GM19025 (cell line): ENCODE data around the gene HNF4A.

ENCODE experiments used
- ATAC-seq: cut with Tn5 transposase; IDR thresholded peaks from one replicate; pipeline ENCODE4 v1.9.1; 2021; ENCODE audit warnings: mild to moderate bottlenecking, low read depth, moderate library complexity; ENCODE audit not compliant: unreplicated experiment

The HNF4A gene

DNA sequence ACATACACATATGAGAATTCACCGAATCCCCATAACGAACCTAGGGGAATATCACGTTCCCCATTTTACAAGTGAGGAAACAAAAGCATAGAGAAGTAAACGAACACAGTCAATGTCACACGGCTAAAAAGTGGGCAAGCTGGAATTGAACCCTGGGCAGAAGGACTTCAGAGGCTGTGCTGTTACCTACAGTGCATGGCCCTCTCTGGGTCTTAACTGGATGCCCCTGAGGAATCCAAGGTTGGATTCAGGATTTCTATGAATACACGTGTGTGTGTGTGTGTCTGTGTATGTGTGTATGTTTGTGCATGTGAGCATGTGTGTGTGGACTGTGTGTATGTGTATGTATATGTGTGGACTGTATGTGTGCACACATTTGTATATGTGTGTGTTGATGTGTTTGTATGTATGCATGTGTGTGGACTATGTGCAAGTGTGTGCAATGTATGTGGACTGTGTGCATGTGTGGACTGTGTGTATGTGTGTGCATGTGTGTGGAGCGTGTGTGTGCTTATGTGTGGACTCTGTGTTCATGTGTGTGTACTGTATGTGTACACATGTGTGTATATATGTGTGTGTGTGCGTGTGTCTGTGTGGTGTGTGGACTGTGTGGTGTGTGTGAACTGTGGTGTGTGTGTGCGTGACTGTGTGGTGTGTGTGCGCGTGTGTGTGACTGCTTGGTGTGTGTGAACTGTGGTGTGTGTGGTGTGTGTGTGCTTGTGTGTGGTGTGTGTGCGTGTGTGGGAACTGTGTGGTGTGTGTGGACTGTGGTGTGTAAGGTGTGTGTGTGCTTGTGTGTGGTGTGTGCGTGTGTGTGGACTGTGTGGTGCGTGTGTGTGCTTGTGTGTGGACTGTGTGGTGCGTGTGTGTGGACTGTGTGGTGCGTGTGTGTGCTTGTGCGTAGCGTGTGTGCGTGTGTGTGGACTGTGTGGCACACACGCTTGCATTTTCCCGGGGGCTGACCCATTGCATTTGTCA is 49.0 kb downstream of the HNF4A start:
- no peak for ATAC-seq

DNA sequence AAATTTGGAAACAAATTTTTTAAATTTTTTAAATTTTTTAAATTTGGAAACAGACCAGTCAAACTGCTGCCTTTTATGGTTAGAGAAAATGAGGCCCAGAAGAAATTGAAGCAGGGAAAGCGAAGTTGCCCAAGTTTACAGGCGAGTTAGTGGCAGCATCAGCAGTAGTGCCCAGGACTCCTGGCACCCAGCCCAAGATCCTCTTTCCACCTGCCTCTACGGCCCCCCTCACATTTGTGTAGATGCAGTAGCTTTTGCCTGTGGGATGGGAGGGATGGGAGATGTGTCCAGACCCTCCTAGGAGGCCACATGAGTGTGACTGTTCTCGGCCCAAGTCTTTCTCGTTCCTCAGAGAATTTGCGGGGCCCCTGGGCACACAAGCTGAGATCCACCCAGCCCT is 49.8 kb downstream of the HNF4A start:
- ATAC-seq, result no peak

DNA sequence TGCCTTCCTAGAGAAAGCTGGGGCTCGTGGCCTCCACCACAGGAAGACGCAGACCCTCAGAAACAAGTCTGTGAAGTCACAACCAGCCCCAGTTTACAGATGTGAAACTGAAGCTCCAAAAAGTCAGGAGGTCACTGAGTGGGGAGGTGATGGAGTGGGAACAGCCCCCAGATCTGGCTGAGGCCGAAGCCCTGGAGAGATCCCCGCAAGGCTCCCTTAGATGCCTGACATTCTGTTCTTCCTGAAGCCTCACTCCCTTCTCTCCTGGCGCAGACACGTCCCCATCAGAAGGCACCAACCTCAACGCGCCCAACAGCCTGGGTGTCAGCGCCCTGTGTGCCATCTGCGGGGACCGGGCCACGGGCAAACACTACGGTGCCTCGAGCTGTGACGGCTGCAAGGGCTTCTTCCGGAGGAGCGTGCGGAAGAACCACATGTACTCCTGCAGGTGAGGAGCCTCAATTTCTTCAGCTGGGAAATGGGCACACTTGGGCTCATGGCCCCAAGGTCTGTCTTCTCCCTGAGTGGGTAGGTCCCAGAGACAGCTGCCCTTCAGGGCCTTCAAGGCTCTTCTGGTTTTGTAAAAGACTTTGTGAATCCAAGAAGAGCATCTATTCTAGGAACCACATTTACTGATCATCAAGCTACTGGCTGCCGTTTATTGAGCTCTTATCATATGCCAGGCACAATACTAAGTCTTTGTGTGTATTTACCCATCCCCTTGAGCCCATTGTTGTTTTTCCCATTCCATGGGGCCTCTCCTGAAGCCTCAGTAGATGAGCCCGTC is 50.5 kb downstream of the HNF4A start:
- no peak for ATAC-seq

DNA sequence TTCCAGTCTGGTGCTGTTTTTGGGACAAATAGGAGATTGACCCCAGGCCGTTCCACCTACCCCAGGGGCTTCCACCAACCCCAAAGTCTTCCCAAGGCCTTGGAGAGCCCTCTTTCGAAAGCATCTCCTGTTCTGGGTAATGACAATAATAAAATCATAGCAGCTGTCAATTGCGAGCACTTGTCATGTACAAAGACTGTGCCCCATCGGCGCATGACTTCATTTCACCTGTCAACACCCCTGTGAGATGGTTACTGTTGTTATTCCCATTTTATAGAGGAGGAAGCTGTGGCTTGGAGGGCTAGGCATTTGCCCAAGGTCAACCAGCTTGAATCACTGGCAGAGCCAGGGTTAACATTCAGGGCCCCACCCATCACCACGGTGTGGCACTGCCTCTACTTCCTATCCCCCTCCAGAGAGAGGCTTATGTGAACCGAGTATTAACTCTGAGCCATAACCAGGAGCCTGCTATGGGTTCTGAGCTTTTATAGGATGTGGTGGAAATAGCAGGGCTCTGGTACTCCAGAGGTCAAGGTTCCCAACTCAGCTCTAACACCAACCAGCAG is 51.2 kb downstream of the HNF4A start:
- ATAC-seq, result no peak

DNA sequence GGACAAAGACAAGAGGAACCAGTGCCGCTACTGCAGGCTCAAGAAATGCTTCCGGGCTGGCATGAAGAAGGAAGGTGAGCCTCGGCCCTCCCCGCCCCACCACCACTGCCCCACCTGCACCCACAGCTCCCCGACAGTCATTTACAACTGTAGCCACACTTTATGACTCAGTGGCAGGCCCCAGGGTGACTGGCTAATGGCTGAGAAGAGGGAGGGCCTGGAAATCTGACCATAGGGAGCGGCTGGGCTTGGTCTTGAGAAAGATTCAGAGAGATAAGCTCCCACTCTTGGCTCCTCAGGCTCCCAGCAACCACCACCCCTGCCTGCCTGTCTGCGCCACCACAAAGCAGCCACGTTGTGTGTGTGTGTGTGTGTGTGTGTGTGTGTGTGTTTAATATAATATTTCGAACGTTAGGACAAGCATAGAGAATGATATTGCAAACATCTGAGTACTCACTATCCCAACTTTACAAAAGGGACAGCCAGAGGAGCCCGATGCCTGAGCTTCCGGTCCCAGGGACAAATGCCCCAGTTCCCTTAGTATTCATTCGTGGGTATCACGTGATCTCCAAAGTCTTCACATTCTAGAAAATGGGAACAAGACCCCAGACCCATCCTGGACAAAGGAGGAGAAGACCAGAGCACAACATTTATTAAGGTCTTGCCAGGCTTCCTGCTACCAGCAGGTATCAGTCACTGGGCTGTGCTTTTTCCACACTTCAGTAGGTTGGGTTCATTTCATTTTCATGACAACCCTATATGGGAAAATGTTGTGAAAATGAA is 52.1 kb downstream of the HNF4A start:
- ATAC-seq, result no peak

DNA sequence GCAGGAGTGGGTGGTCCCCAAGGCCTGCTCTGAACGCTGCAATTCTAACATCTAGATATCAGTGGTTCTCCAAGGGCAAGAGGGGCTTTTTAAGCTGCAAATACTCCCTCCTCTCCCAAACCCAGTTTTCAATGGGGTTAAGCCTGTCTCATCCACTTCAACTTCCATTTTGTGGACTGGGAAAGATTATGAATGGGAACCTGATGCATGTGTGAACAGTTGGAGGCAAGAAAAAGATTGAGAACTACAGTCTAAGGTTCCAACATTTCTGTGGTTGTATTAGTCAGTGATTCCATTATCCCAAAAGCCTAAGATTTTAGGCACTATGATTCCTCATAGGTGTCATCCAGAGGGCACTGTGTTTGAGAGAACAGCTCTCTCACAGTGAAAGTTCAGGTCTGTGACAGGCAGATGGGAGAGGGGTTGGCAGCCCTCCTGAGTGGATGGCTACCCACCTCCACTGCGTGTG is 53.7 kb downstream of the HNF4A start:
- no peak for ATAC-seq

DNA sequence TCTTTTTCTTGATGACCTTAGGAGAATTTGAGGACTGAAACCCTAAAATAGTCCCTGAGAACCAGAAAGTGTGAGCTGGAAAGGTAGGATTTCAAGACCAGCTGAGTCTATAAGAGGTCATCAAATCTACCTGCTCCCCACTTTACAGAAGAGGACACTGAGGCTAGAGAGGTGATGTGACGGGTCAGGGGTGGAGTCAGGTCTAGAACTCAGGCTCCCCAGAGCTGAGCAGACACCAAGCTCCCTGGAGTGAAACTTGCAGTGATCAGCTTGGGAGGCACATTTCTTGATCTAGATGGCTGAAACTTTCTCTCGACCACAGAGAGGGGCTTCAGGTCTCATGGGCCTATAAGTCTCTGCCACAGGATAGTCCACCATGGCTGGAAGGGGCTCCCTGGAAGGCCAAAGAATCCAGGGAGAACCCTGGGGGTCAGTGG is 55.1 kb downstream of the HNF4A start:
- no peak for ATAC-seq

DNA sequence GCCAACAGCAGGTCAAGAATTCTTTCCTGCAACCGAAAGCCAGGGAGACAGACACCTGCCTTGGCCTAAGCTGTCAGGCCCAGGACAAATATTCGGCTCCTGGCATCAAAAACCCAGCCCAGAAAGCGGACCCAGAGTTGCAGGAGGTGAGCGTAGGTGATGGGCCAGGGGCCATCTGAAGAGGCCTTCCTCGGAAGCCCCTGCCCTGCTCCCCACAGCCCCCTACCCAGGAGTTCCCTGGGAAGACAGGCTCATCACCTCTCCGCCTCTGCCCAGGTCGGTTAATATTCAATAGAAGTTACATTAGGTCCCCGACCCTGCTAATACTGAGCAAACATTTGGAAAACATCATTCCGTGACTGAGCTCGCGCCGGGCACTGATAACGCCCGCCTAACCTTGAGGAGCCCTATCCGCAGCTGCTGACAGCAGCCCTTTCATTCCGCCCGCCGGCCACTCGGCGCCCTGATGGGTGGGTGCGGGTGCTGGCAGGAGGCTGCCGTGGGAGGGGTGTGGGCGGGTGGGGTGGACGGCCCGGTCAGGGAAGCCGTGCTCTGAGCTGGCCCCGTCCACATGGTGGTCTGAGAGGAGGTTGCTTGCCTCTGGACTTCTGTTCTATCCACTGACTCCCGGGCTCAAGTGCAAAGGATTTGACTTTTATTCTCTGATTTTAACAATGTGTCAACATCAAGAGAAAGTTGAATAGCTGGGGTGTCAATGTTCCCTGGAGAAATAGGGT is 55.7 kb downstream of the HNF4A start:
- ATAC-seq, result no peak

DNA sequence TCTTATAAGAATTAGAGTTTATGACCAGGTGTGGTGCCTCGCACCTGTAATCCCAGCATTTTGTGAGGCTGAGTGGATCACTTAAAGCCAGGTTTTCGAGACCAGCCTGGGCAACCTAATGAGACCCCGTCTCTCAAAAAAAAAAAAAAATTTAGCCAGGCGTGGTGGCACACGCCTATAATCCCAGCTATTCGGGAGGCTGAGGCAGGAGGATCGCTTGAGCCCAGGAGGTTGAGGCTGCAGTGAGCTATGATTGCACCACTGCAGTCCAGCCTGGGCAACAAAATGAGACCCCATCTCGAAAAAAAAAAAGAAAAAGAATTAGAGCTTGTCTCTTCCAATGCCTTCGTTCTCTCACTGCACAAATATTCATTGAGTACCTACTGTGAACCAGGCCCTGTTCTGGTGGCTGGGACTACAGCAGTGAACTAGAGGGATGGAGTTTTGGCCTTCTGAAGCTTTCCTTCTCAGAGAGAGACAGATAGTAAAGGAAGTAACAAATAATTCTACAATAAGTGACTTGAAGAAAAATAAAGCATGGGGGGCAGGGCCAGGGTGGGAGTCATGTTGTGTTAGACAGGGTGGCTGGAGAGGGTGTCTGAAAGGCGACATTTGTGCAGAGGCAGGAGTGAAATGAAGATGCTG is 56.4 kb downstream of the HNF4A start:
- no peak for ATAC-seq

DNA sequence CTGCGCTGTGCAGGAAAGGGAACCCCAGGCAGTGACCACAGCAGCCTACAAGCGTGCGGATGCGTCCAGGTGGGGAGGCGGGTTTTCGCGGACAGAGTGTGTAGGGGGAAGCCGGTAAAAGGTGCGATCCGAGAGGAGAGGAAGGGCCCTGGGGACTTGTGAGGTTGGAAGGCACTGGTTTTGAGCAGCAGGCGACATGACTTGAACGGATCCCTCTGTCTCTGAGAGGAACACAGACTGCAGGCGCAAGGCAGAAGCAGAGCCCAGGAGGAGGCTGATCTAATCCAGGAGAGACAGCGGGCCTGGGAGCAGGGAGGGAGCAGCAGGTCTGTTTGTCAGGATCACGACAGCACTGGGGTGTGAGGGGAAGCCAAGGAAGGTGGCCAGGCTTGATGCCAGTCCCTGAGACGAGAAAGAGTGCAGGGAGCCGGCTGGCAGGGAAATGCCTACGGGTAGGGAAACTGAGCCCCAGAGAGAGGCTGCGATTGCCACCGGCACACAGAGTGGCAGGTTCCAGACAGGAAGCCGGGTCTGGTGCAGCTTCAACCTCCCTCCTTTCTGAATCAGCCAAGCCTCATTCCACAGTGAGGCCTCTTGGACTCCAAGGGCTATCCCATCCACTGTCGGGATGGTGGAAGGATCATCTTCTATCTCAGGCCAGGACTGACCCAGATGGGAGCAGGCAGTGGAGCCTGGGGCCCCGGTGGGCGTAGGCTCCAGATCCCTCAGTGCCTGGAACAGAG is 57.1 kb downstream of the HNF4A start:
- no peak for ATAC-seq

DNA sequence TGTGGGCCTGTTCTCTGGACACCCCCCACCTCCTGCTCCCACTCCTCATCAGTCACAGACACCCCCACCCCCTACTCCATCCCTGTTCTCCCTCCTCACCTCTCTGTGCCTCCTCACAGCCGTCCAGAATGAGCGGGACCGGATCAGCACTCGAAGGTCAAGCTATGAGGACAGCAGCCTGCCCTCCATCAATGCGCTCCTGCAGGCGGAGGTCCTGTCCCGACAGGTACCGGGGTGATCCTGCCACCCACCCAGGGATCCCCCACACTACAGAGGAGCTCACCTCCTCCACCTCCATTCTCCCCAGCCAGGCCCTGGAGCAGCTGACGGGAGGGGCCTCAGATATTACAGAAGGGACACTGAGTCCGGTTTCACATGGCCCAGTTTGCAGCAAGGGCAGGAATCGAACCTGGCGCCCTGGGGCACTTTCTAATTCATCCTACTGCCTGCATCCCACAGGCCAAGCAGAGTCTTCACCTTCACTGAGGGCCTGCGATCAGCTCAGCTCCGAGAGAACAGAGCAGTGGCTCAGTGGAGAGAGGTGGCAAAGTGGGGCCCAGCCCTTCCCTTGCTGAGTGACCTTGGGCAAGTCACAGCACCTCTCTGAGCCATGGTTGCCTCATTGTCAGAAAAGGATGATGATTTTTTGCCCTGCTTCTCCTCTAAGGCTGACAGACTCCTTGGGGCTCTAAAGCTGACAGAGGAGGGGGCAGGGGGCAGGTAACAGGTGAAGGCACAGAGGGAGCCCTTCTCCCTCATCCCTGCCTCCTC is 58.3 kb downstream of the HNF4A start:
- no peak for ATAC-seq

DNA sequence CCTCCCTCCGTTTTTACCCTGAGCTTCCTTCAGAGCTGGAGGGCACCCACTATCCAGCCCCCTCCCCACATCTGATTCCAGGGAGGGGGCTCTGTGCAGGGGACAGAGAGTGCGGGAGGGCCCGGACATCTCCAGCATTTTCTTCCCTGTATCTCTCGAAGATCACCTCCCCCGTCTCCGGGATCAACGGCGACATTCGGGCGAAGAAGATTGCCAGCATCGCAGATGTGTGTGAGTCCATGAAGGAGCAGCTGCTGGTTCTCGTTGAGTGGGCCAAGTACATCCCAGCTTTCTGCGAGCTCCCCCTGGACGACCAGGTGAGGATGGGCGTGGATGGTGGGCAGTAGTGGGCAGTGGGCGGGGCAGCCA is 58.8 kb downstream of the HNF4A start:
- no peak for ATAC-seq

DNA sequence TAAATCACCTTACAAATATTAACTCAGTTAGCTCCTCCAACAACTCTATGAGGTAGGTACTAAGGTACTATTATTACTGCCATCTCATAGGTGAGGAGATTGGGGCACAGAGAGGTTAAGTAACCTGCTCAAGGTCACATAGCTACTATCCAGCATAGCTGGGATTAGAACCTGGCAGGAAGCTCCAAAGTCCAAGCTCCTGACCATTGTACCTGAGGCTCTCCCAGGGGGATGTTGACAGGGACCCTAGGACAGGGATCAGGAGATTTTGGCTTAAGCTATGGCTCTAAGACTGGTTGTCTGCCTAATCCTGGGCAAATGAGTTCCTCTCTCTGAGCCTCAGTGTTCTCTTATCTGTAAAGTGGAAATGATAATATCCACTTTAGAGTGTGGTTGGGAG is 59.3 kb downstream of the HNF4A start:
- no peak for ATAC-seq

DNA sequence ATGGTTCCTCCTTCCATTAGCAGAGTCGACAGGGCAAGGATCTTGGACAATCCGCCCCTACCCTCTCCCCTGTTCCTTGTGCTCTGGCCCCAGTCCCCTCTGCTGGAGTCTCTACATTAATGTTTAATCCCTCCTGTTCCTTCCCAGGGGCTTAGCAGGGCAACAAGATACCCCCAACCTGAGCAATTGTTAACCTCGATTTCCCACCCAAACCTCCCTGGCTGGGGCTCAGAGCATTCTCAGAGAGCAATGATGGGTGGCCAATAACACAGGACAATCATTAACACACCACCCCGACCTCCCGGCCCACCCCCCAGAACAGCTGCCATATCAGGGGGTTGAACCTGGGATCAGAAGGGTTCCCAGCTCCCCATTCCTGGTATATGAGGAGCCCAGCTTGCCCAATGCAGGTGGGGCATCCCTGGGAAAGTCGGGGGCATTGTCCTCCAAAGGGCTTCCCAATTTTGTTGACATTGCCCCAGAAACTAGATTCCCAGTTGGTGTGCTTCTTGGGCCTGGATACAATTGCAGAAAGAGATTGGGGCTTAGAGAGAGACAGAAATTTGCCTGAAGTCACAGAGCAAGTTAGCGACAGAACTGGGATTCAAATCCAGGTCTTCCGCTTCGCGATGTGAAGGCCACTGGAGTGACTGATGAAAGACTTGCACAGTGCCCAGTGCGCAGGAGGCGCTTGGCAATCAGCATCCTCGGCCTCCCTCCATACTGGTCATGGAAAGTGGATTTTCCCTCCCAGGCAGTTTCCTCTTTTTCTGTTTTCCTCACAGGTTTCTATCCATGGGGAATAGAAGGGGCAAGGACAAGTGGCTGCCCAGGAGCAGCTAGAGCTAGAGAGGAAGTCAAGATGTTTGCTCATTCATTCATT is 60.6 kb downstream of the HNF4A start:
- ATAC-seq, result no peak

DNA sequence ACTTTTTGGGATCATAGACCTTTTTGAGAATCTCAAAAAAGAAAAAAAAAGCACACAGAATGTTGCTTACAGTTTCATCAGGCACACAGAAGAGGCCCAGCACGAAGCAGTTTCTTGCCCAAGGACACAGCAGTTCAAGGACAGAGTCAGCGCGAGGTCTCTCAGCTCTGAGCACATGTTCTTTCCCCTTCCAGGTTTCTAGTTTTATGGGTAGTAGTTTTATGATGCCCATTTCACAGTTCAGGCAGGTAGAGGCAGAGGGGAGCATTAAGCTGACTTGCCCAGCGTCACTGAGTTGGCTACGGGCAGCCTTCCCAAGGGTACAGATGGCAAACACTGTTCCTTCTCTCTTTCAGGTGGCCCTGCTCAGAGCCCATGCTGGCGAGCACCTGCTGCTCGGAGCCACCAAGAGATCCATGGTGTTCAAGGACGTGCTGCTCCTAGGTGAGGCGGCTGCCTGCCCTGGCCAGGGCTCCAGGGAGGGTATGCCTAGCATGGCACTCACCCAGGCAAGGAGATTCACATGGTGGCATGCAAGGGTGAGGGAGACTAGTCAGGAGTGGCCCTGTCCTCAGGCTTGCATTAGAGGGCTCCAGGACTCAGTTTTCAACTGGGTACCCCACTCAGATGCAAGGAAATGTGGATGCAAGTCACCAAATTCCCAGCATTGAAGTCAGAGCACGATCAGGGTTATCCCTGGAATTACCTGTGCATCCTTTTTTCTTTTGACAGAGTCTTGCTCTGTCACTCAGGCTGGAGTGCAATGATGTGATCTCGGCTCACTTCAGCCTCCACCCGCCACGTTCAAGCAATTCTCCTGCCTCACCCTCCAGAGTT is 62.8 kb downstream of the HNF4A start:
- ATAC-seq, result no peak
